ENCODE results near the gene PLSCR5.

The PLSCR5 gene

DNA sequence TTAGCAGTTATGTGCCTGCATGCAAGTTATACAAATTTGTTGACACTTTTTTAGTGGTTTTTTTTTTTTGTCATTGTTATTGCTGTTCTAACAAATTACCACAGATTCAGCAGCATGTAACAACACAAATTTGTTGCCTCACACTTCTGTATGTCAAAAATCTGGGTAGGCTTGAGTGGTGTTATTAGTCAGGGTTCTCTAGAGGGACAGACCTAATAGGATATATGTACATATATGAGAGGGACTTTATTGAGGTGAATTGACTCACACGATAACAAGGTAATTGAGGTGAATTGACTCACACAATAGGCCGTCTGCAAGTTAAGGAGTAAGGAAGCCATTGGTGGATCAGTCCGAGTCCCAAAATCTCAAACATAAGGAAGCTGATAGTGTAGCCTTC is 45.8 kb downstream of the PLSCR5 start:
- Histone ChIP-seq H3K18ac (ENCODE audit: low read length) (no peak overlapping the region), H3K4me2 (ENCODE audit: low read length) (no peak overlapping the region), H3K9me3 (ENCODE audit: insufficient read depth, low read depth, low read length) (no peaks in the 10 kb centered on the region), H3K79me2 (ENCODE audit: control insufficient read depth, insufficient read depth, low read length, poor library complexity) (no peaks in the 10 kb centered on the region), H3K4ac (ENCODE audit: low read depth, low read length) (no peak overlapping the region), H2BK12ac (ENCODE audit: low read length) (no peak overlapping the region), H3K4me3 (ENCODE audit: low read depth, low read length) (no peak overlapping the region), H3K14ac (ENCODE audit: low read length) (no peak overlapping the region), H3K23ac (ENCODE audit: low read length) (no peak overlapping the region), H4K91ac (ENCODE audit: low read depth, low read length) (no peak overlapping the region), H4K8ac (ENCODE audit: low read depth, low read length) (no peak overlapping the region), H2AK5ac (ENCODE audit: low read length) (no peak overlapping the region), H3K79me1 (ENCODE audit: low read length) (no peaks in the 10 kb centered on the region), H3K27ac (ENCODE audit: low read depth, low read length) (no peak overlapping the region), H2BK120ac (ENCODE audit: insufficient read depth, low read length, poor library complexity) (no peak overlapping the region), H3K36me3 (ENCODE audit: control insufficient read depth in 1 of 2, insufficient read depth in 2 of 2, low read length in 2 of 2) (peaks cover 0 to 2% of the 10 kb centered on the region in 2 experiments), H2AFZ (ENCODE audit: insufficient read depth, low read length, poor library complexity) (no peak overlapping the region), H3K4me1 (ENCODE audit: control insufficient read depth in 1 of 2, insufficient read depth in 2 of 2, low read length in 2 of 2) (no peaks in the 10 kb centered on the region), H2BK5ac (ENCODE audit: low read depth, low read length, poor library complexity) (no peak overlapping the region), H4K12ac (ENCODE audit: low read depth, low read length) (no peak overlapping the region), H3K9ac (ENCODE audit: low read length) (no peak overlapping the region), H3K27me3 (ENCODE audit: insufficient read depth, low read length) (no peaks in the 10 kb centered on the region)
- no peak for DNase-seq
- WGBS (ENCODE audit: extremely low coverage, insufficient coverage, insufficient read length), result no CpG with 5 or more reads among the region's 3 CpGs

DNA sequence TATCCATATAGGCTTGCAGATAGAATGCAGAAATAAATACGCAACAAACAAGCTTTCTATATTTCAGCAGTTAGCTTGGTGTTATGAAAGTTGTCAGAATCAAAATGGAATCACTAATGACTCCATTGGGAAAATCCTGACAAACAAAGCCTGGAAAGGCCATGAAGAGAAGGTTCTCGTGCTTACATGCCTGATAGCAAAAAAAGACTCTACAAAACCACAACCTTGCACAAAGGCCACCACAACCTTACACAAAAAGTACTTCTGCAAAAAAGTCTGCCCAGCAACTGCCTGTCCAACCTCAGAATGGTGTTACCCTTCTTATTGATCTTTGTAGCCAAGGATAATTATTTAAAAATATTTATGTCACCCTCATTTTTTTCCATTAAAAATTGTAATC is 46.4 kb downstream of the PLSCR5 start:
- H2BK120ac ChIP-seq (ENCODE audit: insufficient read depth, low read length, poor library complexity), result no peak overlapping the region
- no peak overlapping the region for H2AK5ac ChIP-seq (ENCODE audit: low read length)
- H3K4me3 ChIP-seq (ENCODE audit: low read depth, low read length), result no peak overlapping the region
- no peak overlapping the region for H3K4me2 ChIP-seq (ENCODE audit: low read length)
- no peak overlapping the region for H4K91ac ChIP-seq (ENCODE audit: low read depth, low read length)
- H3K27ac ChIP-seq (ENCODE audit: low read depth, low read length), result no peak overlapping the region
- H3K79me1 ChIP-seq (ENCODE audit: low read length), result no peaks in the 10 kb centered on the region
- H3K4me1 ChIP-seq (ENCODE audit: control insufficient read depth in 1 of 2, insufficient read depth in 2 of 2, low read length in 2 of 2), result no peaks in the 10 kb centered on the region
- H3K9me3 ChIP-seq (ENCODE audit: insufficient read depth, low read depth, low read length), result no peaks in the 10 kb centered on the region
- H3K9ac ChIP-seq (ENCODE audit: low read length), result no peak overlapping the region
- no peaks in the 10 kb centered on the region for H3K27me3 ChIP-seq (ENCODE audit: insufficient read depth, low read length)
- no peak for DNase-seq
- WGBS (ENCODE audit: extremely low coverage, insufficient coverage, insufficient read length), result no CpG with 5 or more reads among the region's 2 CpGs
- no peak overlapping the region for H4K12ac ChIP-seq (ENCODE audit: low read depth, low read length)
- no peak overlapping the region for H2BK5ac ChIP-seq (ENCODE audit: low read depth, low read length, poor library complexity)
- H3K79me2 ChIP-seq (ENCODE audit: control insufficient read depth, insufficient read depth, low read length, poor library complexity), result no peaks in the 10 kb centered on the region
- no peak overlapping the region for H2BK12ac ChIP-seq (ENCODE audit: low read length)
- H3K23ac ChIP-seq (ENCODE audit: low read length), result no peak overlapping the region
- H3K14ac ChIP-seq (ENCODE audit: low read length), result no peak overlapping the region
- no peak overlapping the region for H4K8ac ChIP-seq (ENCODE audit: low read depth, low read length)
- no peak overlapping the region for H3K18ac ChIP-seq (ENCODE audit: low read length)
- H3K36me3 ChIP-seq (ENCODE audit: control insufficient read depth in 1 of 2, insufficient read depth in 2 of 2, low read length in 2 of 2), result no peaks in the 10 kb centered on the region
- no peak overlapping the region for H2AFZ ChIP-seq (ENCODE audit: insufficient read depth, low read length, poor library complexity)
- no peak overlapping the region for H3K4ac ChIP-seq (ENCODE audit: low read depth, low read length)

DNA sequence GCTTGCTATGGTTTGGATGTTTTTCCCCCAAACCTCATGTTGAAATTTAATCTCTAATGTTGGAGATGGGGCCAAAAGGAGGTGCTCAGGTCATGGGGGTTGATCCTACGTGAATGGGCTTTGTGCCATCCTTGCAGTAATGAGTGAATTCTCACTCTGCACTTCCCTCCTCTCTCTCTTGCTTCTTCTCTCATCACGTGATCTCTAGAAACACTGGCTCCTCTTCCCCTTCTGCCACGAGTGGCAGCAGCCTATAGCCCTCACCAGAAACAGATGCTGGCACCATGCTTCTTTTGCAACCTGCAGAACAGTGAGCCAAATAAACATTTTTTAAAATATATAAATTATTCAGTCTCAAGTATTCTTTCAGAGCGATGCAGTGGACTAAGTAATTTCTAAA is 47.4 kb downstream of the PLSCR5 start:
- H3K79me2 ChIP-seq (ENCODE audit: control insufficient read depth, insufficient read depth, low read length, poor library complexity), result no peaks in the 10 kb centered on the region
- no peak overlapping the region for H4K8ac ChIP-seq (ENCODE audit: low read depth, low read length)
- no peaks in the 10 kb centered on the region for H3K36me3 ChIP-seq (ENCODE audit: control insufficient read depth in 1 of 2, insufficient read depth in 2 of 2, low read length in 2 of 2)
- H2AFZ ChIP-seq (ENCODE audit: insufficient read depth, low read length, poor library complexity), result no peak overlapping the region
- no peak overlapping the region for H3K9ac ChIP-seq (ENCODE audit: low read length)
- no peak overlapping the region for H3K4ac ChIP-seq (ENCODE audit: low read depth, low read length)
- no peaks in the 10 kb centered on the region for H3K79me1 ChIP-seq (ENCODE audit: low read length)
- no peak overlapping the region for H3K4me3 ChIP-seq (ENCODE audit: low read depth, low read length)
- DNase-seq, result no peak
- H3K4me1 ChIP-seq (ENCODE audit: control insufficient read depth in 1 of 2, insufficient read depth in 2 of 2, low read length in 2 of 2), result no peaks in the 10 kb centered on the region
- H3K27me3 ChIP-seq (ENCODE audit: insufficient read depth, low read length), result no peaks in the 10 kb centered on the region
- H3K14ac ChIP-seq (ENCODE audit: low read length), result no peak overlapping the region
- no peak overlapping the region for H2AK5ac ChIP-seq (ENCODE audit: low read length)
- H3K23ac ChIP-seq (ENCODE audit: low read length), result no peak overlapping the region
- no peak overlapping the region for H2BK120ac ChIP-seq (ENCODE audit: insufficient read depth, low read length, poor library complexity)
- H4K91ac ChIP-seq (ENCODE audit: low read depth, low read length), result no peak overlapping the region
- no peak overlapping the region for H3K18ac ChIP-seq (ENCODE audit: low read length)
- WGBS (ENCODE audit: extremely low coverage, insufficient coverage, insufficient read length), result no CpG with 5 or more reads among the region's 4 CpGs
- H3K4me2 ChIP-seq (ENCODE audit: low read length), result no peak overlapping the region
- no peak overlapping the region for H2BK5ac ChIP-seq (ENCODE audit: low read depth, low read length, poor library complexity)
- no peak overlapping the region for H3K27ac ChIP-seq (ENCODE audit: low read depth, low read length)
- no peak overlapping the region for H2BK12ac ChIP-seq (ENCODE audit: low read length)
- H4K12ac ChIP-seq (ENCODE audit: low read depth, low read length), result no peak overlapping the region
- H3K9me3 ChIP-seq (ENCODE audit: insufficient read depth, low read depth, low read length), result no peaks in the 10 kb centered on the region

GRCh38 chr3:146555311-146555710 is 49.8 kb downstream of the PLSCR5 start:
- no peak overlapping the region for H3K9ac ChIP-seq (ENCODE audit: low read length)
- no peak for DNase-seq
- no peaks in the 10 kb centered on the region for H3K27me3 ChIP-seq (ENCODE audit: insufficient read depth, low read length)
- WGBS (ENCODE audit: extremely low coverage, insufficient coverage, insufficient read length), result no CpG with 5 or more reads among the region's 3 CpGs
- H3K36me3 ChIP-seq (ENCODE audit: control insufficient read depth in 1 of 2, insufficient read depth in 2 of 2, low read length in 2 of 2), result no peaks in the 10 kb centered on the region
- no peak overlapping the region for H4K12ac ChIP-seq (ENCODE audit: low read depth, low read length)
- no peak overlapping the region for H4K8ac ChIP-seq (ENCODE audit: low read depth, low read length)
- H2BK5ac ChIP-seq (ENCODE audit: low read depth, low read length, poor library complexity), result no peak overlapping the region
- H2BK12ac ChIP-seq (ENCODE audit: low read length), result no peak overlapping the region
- no peak overlapping the region for H3K14ac ChIP-seq (ENCODE audit: low read length)
- H3K4me2 ChIP-seq (ENCODE audit: low read length), result no peak overlapping the region
- H3K79me2 ChIP-seq (ENCODE audit: control insufficient read depth, insufficient read depth, low read length, poor library complexity), result no peaks in the 10 kb centered on the region
- no peak overlapping the region for H2BK120ac ChIP-seq (ENCODE audit: insufficient read depth, low read length, poor library complexity)
- H3K4me3 ChIP-seq (ENCODE audit: low read depth, low read length), result no peak overlapping the region
- H3K79me1 ChIP-seq (ENCODE audit: low read length), result no peaks in the 10 kb centered on the region
- H3K4ac ChIP-seq (ENCODE audit: low read depth, low read length), result no peak overlapping the region
- H4K91ac ChIP-seq (ENCODE audit: low read depth, low read length), result peak overlapping the region; percentile 37
- no peak overlapping the region for H3K23ac ChIP-seq (ENCODE audit: low read length)
- no peak overlapping the region for H2AFZ ChIP-seq (ENCODE audit: insufficient read depth, low read length, poor library complexity)
- no peak overlapping the region for H3K27ac ChIP-seq (ENCODE audit: low read depth, low read length)
- H3K18ac ChIP-seq (ENCODE audit: low read length), result no peak overlapping the region
- H3K4me1 ChIP-seq (ENCODE audit: control insufficient read depth in 1 of 2, insufficient read depth in 2 of 2, low read length in 2 of 2), result no peaks in the 10 kb centered on the region
- no peaks in the 10 kb centered on the region for H3K9me3 ChIP-seq (ENCODE audit: insufficient read depth, low read depth, low read length)
- H2AK5ac ChIP-seq (ENCODE audit: low read length), result no peak overlapping the region

Data from trophoblast cell (in vitro differentiated cells and primary cell).